HG02852 (cell line): Measurements from ENCODE around the gene CRYBB3.

Source experiments
- ATAC-seq: cut with Tn5 transposase; IDR thresholded peaks from one replicate; pipeline ENCODE4 v1.9.1; 2021; ENCODE audit warnings: mild to moderate bottlenecking, moderate library complexity; ENCODE audit not compliant: unreplicated experiment

Gene CRYBB3

GRCh38 chr22:25199731-25200520 is at the start of gene CRYBB3:
CRYBB3 (plus strand) TSS chr22:25199858; CDS start chr22:25201397, 1,539 bp downstream.
- ATAC-seq: no peak

- ATAC-seq: no peak
Measured at GRCh38 chr22:25153961-25154666, 45.5 kb upstream of the CRYBB3 start.

- no peak for ATAC-seq
Measured at GRCh38 chr22:25154667-25154999, 45.0 kb upstream of the CRYBB3 start.

- no peak for ATAC-seq
Measured at GRCh38 chr22:25156736-25157135, 42.9 kb upstream of the CRYBB3 start.

GRCh38 chr22:25159028-25159427 is 40.6 kb upstream of the CRYBB3 start:
- ATAC-seq: no peak

GRCh38 chr22:25160120-25160996 is 39.3 kb upstream of the CRYBB3 start:
- ATAC-seq: no peak

GRCh38 chr22:25161017-25161915 is 38.4 kb upstream of the CRYBB3 start:
- ATAC-seq: no peak

GRCh38 chr22:25161916-25162530 is 37.6 kb upstream of the CRYBB3 start:
- no peak for ATAC-seq

GRCh38 chr22:25162561-25162960 is 37.1 kb upstream of the CRYBB3 start:
- no peak for ATAC-seq

- no peak for ATAC-seq
Measured at GRCh38 chr22:25165785-25166184, 33.9 kb upstream of the CRYBB3 start.

GRCh38 chr22:25166266-25167040 is 33.2 kb upstream of the CRYBB3 start:
- ATAC-seq: no peak

- ATAC-seq: no peak
Measured at GRCh38 chr22:25167082-25167481, 32.6 kb upstream of the CRYBB3 start.

GRCh38 chr22:25167834-25168601 is 31.6 kb upstream of the CRYBB3 start:
- ATAC-seq: no peak

GRCh38 chr22:25169278-25170031 is 30.2 kb upstream of the CRYBB3 start:
- ATAC-seq: no peak

GRCh38 chr22:25170426-25170980 is 29.2 kb upstream of the CRYBB3 start:
- no peak for ATAC-seq

- no peak for ATAC-seq
Measured at GRCh38 chr22:25172153-25172552, 27.5 kb upstream of the CRYBB3 start.

GRCh38 chr22:25174156-25174887 is 25.3 kb upstream of the CRYBB3 start:
- ATAC-seq: no peak
